HG03175 (cell line): ENCODE results near the gene ERAP2.
"Not testable (repeated sequence)": the region's sequence is repeated elsewhere in the genome, so short reads cannot be mapped to it uniquely, and the experiment has no call there.

Experiments
- ATAC-seq: cut with Tn5 transposase; IDR thresholded peaks from one replicate; pipeline ENCODE4 v1.9.1; 2021; ENCODE audit warnings: mild to moderate bottlenecking, moderate library complexity; ENCODE audit not compliant: unreplicated experiment

Gene ERAP2

GRCh38 chr5:96931037-96931436, 54.7 kb downstream of the ERAP2 start:
- ATAC-seq: not testable (repeated sequence)

- no peak for ATAC-seq
These were observed 55.3 kb downstream of the ERAP2 start for GRCh38 chr5:96931605-96932004.

DNA sequence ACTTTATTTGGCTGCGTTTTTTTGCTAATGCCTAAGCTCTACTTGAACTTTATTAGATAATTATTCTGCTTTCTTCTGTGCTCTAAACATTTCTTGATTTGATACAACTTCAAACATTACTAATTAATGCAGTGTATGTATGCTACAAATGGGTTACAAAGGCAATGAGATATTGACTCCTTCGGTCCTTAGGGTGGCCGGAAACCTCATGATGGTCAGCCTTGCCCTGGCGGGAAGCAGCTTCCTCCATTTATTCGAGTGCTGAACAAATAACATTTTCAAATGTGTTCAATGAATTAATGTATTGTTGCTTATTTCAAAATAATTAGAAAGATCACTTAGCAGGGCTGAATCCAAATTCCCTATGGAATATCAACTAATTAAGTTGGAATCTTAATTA, 55.7 kb downstream of the ERAP2 start:
- ATAC-seq: no peak

DNA sequence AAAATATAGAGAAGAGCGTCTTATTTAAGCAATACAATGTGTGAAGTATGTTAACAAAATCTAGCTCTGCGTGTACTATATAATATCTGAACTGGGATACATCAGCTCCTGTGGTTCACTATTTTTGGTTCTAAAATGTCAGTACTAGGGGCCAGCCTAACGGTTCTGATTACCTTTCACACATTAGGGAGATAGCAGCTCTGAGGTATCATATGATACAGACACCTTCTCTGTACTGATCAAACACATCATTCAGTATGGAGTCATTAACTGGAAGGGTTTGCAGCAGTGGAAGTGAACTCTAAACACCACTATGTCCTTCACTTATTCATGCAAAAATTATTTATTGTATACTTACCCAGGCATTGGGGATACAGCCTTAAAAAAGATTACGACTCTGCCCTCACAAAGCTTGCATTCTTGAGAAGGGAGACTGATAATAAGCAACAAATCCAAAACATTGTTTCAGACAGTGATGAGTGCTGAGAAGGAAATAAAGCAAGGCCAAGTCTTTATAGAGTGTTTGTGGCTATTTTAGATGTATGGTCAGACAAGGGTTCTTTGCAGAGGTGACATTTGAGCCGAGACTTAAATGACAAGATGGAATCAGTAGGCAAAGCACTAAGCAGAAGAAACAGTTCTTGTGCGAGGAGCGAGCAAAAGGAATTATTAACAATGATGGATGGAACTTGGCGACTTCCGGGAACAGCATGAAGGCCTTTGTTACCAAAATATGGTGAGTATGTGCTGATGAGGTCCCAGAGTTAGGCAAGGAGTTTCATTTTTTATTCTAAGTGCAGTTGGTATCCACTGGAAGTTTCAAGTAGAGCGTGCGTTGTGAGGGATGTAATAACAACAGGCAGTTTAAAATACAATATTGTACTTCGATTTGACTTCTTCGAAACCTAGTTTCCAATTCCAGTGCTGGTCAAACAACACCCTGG, 57.7 kb downstream of the ERAP2 start:
- no peak for ATAC-seq

- ATAC-seq: peak; percentile 67
These were observed 58.6 kb downstream of the ERAP2 start for GRCh38 chr5:96934708-96935558.

GRCh38 chr5:96935559-96936430, 59.5 kb downstream of the ERAP2 start, which contains the start of gene LNPEP:
TSS of gene LNPEP (plus strand) at chr5:96936080. CDS start at chr5:96936156, 76 bp downstream.
- ATAC-seq: peak; percentile 42

GRCh38 chr5:96936431-96937320, 60.4 kb downstream of the ERAP2 start:
- peak; percentile 31 for ATAC-seq

- no peak for ATAC-seq
These were observed 64.3 kb downstream of the ERAP2 start for GRCh38 chr5:96940586-96940985.

DNA sequence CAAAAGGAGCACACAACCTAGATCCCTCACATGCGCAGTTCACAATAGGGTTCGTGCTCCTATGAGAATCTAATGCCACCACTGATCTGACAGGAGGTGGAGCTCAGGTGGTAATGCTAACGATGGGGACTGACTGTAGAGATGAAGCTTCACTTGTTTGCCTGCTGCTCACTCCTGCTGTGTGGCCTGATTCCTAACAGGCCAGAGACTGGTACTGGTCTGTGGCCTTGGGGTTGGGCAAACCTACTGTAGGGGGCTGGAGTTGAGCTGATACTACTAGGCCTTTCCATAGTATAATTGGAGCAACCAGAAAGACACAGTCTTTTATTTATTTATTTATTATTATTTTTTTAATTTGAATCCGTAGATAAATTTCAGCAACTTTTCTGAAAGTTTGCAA, 64.8 kb downstream of the ERAP2 start:
- no peak for ATAC-seq

- ATAC-seq: no peak
These were observed 65.8 kb downstream of the ERAP2 start for GRCh38 chr5:96942078-96942477.

- no peak for ATAC-seq
These were observed 66.6 kb downstream of the ERAP2 start for GRCh38 chr5:96942911-96943310.

DNA sequence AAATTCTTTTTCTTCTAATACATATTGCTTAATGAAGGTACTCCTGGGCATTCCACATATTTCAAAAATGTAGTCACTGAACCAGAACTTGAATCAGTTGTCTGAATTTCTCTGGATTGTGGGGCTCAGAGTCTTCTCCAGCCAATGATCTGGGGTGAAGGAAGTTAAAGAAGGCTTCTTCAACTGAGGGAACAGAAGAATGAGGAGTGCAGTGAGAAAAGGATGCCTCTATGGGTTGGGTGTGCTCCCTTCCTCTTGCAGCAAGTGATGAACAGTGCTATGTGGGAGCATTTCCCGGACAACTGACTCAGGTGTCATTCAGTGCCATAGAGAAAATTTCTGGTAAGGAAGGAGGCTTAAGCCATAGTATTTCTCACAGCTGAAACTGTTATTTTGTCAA, 67.5 kb downstream of the ERAP2 start:
- no peak for ATAC-seq

DNA sequence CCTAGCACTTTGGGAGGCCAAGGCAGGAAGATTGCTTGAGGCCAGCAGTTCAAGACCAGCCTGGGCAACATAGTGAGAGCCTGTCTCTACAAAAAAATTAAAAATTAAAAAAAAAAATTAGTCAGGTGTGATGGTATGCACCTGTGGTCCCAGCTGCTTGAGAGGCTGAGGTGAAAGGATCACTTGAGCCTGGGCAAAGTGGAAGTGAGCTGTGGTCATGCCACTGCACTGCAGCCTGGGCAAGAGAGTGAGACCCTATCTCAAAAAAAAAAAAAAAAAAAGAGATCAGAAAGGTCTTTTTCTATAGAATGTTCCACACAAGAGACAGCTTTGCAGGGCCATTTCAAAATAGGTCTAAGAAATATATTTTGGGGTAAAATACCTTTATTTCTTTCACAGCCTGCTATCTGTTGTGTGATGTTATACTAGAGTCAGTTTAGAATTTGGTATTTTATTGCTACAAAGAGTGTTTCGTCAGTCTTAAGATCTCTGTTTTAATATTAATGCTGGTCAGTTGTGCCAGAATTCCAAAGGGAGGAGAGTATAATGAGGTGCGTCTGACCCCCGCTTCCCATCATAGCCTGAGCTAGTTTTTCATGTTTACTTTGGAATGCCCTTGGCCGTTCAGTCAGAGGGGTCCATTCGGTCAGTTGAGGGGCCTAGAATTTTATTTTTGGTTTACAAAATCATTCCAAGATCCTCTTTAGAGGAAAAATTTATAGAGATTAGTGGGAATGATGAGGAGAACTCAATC, 69.0 kb downstream of the ERAP2 start:
- no peak for ATAC-seq

DNA sequence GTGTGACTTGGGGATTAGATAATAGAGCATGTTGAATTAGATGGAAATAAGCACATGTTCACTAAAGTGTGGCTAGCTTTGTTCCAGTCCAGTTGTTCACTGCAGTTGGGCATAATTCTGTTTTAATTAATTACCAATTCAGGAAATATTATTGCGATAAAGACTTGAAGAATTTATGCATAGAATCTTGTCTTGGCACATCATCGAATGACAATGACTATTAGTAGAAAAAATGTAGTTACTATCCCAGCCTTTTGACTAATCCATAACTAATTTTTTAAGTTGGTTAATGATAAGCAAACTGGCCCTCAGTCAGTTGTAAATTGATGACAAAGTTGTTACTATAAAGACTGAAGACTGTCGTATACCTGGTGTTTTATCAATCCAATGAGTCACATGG, 70.1 kb downstream of the ERAP2 start:
- ATAC-seq: no peak

DNA sequence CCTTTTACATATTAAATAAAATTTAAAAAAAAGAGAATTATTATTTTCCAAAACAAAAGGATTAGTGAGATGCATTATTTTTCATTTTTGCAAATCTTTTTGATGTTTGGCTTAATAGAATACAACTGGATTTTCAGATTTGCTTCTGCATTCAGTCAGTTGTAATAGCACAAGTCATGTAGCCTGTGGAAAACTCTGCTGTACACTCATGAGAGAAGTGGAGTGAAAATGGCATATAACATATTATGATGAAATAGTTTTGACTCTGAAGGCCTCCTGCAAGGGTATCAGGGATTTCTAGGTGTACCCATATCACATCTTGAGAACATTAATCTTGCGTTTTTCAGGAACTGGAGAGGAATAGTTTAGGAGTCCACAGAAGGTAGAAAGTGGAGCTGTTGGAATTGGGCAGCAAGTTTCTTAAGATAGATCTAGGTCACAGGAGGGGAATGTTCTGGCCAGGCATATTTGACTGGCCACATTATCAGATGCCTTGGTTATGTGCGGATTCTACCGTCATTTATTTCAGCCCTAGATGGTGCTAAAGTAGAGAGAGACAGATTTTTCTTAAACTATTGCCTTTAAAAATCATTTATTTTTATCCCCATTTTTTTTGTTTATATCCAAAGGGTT, 75.9 kb downstream of the ERAP2 start:
- no peak for ATAC-seq

GRCh38 chr5:96952974-96953730, 76.9 kb downstream of the ERAP2 start:
- no peak for ATAC-seq

GRCh38 chr5:96957254-96958049, 81.2 kb downstream of the ERAP2 start:
- peak; percentile 59 for ATAC-seq
